Kidney epithelial cell (primary cell): Measurements from ENCODE around the gene R3HDM4. TPM values are rescaled to one million over a fixed set of nuclear protein-coding genes. Genes with fewer than 3 reads are reported as not detected.

Experiments
- DNase-seq: peaks from one replicate; pipeline ENCODE4 v3.0.0-alpha.2; 2010; ENCODE audit warnings: low read depth
- H3K27me3 ChIP-seq: 2 replicates; pipeline ENCODE4 v1.6.0; 2011; ENCODE audit warnings: low read length; ENCODE audit not compliant: control insufficient read depth, insufficient read depth
- H3K36me3 ChIP-seq: 2 replicates; pipeline ENCODE4 v1.5.1; 2011; ENCODE audit warnings: low read length; ENCODE audit not compliant: control insufficient read depth, insufficient read depth
- H3K4me3 ChIP-seq: 2 replicates; pipeline ENCODE4 v1.5.1; 2011; ENCODE audit warnings: low read depth, mild to moderate bottlenecking, control low read depth, low read length
- total RNA-seq: library from RNA; depleted of rRNA; stranded (reverse); fragments of >200 nt; gene quantifications from 2 replicates; pipeline ENCODE4 v1.2.3, GENCODE V29; 2015
- TF ChIP-seq, protein P1 (sequence below): IDR thresholded peaks from 2 replicates; pipeline ENCODE4 v1.5.1; 2011; ENCODE audit warnings: mild to moderate bottlenecking, moderate library complexity, low read length, control low read depth, inconsistent platforms; ENCODE audit not compliant: insufficient read depth, poor library complexity, severe bottlenecking

The R3HDM4 gene
- total RNA-seq, 1 donor from 2014 or later = 61.5 TPM

DNA sequence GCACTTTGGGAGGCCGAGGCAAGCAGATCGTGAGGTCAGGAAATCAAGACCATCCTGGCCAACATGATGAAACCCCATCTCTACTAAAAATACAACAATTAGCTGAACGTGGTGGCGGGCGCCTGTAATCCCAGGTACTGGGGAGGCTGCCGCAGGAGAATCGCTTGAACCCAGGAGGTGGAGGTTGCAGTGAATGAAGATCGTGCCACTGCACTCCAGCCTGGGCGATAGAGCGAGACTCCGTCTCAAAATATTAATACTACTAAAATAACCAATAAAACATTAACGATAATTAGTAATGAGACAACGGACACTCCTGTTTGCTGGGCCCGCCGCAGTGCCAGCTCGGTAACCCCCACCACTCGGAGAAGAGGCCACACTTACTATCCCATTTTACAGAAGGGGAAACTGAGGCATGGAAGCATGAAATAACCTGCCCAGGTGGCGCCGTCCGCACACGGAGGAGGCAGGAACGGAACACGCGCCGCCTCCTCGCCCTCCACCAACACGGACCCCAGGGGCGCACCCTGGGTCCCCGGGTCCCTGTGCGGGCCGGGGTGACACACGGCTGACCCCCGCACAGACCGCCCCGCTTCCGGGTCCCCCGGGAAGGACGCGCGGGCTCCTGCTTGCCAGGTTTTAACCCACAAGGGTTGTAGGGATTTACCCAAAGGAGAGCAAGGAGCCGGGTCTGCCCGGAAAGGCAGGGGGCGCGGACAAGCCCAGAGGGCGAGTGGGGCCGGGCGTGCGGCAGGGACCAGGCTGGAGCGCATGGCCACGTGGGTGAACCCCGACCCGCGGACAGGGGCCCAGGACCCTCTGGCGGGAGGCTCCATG lies 1.6 kb downstream of the R3HDM4 start:
- Histone ChIP-seq H3K4me3 (no peak overlapping the region), H3K36me3 (no peaks in the 10 kb centered on the region), H3K27me3 (no peaks in the 10 kb centered on the region)
- DNase-seq = no peak
- TF ChIP-seq, protein P1, sequence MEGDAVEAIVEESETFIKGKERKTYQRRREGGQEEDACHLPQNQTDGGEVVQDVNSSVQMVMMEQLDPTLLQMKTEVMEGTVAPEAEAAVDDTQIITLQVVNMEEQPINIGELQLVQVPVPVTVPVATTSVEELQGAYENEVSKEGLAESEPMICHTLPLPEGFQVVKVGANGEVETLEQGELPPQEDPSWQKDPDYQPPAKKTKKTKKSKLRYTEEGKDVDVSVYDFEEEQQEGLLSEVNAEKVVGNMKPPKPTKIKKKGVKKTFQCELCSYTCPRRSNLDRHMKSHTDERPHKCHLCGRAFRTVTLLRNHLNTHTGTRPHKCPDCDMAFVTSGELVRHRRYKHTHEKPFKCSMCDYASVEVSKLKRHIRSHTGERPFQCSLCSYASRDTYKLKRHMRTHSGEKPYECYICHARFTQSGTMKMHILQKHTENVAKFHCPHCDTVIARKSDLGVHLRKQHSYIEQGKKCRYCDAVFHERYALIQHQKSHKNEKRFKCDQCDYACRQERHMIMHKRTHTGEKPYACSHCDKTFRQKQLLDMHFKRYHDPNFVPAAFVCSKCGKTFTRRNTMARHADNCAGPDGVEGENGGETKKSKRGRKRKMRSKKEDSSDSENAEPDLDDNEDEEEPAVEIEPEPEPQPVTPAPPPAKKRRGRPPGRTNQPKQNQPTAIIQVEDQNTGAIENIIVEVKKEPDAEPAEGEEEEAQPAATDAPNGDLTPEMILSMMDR = no peak

DNA sequence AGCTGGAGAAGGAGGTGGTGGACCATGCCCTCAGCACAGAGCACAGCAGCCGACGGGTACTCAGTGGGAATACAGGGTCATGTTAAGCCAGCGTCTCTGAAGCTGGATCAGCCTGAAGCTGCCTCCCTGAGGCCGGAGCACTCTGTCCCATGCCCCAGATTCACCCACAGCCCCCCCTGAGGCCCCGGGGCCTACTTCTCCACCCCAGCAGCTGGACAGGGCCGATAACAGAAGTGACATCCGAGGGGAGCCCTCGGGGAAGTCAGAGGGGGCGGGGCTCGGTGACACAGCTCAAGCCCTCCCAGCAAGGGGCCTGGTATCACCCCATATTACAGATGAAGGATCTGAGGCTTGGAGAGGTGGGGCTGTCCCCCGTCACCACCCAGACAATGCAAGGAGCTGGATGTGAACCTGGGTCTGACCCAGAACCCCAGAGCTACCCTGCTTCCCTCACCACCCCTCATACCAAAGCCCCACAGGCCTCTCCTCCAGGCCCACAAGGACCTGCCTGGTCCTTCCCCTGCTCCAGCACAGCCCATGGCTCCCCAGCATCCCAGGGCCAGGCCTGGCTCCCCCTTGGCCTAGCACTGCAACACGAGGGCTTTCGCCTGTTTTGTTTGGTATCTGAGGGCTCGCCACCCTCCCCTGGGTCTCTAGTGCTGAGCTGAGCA lies 5.7 kb downstream of the R3HDM4 start:
- no peak for DNase-seq
- H3K4me3 ChIP-seq = no peak overlapping the region
- H3K36me3 ChIP-seq = no peaks in the 10 kb centered on the region
- H3K27me3 ChIP-seq = no peaks in the 10 kb centered on the region
- TF ChIP-seq, protein P1 = no peak

DNA sequence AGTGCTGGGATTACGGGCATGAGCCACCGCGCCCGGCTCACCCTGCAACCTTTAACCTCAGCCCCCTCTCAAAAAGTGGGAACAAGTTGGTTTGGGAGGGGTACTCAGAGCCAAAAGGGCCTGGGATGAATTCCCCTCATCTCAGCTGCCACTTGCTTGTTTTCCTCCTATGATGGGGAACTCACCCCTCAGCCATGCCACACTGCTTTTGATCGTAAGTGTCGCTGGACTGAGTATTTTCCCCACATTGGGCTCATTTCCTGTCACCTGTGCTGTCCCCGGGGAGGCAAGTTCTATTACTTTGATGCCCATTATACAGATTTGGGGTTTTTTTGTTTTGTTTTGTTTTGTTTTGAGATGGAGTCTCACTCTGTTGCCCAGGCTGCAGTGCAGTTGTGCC lies 6.5 kb downstream of the R3HDM4 start:
- DNase-seq = no peak
- TF ChIP-seq, protein P1 = no peak
- Histone ChIP-seq H3K27me3 (no peaks in the 10 kb centered on the region), H3K36me3 (peaks cover 1% of the 10 kb centered on the region), H3K4me3 (no peak overlapping the region)

DNA sequence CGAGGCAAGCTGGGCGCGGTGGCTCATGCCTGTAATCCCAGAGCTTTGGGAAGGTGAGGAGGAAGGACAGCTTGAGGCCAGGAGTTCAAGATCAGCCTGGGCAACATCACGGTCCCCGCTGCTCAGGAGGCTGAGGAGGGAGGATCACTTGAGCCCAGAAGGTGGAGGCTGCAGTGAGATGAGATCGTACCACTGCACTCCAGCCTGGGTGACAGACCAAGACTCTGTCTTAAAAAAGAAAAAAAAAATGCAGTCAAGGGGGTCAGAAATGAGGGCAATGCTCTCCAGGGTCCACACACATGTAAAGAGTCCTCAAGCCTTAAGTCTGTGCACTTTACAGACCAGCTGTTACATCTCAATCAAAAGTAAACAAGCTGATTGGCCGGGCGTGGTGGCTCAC lies 8.5 kb downstream of the R3HDM4 start:
- no peak for DNase-seq
- H3K4me3 ChIP-seq = no peak overlapping the region
- H3K36me3 ChIP-seq = peaks cover 3% of the 10 kb centered on the region
- H3K27me3 ChIP-seq = no peaks in the 10 kb centered on the region
- TF ChIP-seq, protein P1 = no peak

DNA sequence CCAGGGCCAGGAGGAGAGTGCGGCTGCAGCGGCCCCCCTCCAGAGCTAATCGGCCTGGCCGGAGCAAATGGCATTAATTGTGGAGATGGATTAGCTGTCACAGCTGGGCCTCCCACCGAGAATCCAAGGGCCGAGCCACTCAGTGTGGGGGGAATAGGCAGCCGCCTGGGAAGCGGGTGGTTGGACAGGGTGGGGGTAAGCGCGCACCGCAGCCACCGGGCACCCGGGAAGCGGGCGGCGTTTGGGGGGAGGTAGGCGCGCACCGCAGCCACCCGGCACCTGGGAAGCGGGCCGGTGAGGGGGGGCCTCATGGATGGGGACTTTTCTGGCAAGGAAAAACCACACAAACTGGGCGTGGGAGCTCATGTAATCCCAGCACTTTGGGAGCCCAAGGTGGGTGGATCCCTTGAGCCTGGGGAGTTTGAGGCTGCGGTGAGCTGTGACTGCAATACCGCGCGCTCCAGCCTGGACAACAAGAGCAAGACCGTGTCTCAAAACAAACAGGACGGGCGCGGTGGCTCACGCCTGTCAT lies 9.7 kb downstream of the R3HDM4 start:
- Histone ChIP-seq H3K36me3 (peaks cover 3% of the 10 kb centered on the region), H3K4me3 (no peak overlapping the region), H3K27me3 (no peaks in the 10 kb centered on the region)
- TF ChIP-seq, protein P1 = no peak
- DNase-seq = no peak
